ENCODE results near the gene TNFSF15.

TNFSF15 gene

DNA sequence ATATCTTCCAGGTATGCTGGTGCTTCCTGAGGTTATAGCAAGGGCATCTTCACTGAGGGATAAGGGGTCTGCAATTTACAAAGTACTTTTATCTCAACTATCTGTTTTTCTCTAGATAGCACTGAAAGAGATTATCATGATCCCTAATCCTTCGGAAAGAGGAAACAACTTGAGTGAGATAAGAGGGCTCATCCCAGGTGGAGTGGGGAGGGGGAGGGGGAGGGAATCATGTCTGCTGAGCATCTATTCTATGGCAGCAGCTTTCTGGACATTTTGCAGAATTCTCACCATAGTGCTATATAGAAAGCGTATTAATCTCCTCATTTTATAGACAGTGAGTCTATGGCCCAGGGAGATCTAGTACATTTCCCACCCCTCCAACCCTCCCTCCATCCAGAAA, 5.9 kb downstream of the TNFSF15 start:
- no peaks in the 10 kb centered on the region for H3K36me3 ChIP-seq (ENCODE audit: insufficient read depth, low read length)
- no peak overlapping the region for H3K4me3 ChIP-seq (ENCODE audit: low read length)
- peaks cover 44% of the 10 kb centered on the region for H3K27me3 ChIP-seq (ENCODE audit: control insufficient read depth, insufficient read depth, low read length)
- H3K4me2 ChIP-seq (ENCODE audit: low read length): no peak overlapping the region
- peaks cover 13% of the 10 kb centered on the region for H3K4me1 ChIP-seq (ENCODE audit: control insufficient read depth, insufficient read depth, low read length)
- H3K9ac ChIP-seq (ENCODE audit: low read depth, low read length): no peak overlapping the region
- H3K9me3 ChIP-seq (replicated peaks; ENCODE audit: low read length): no peaks in the 10 kb centered on the region

DNA sequence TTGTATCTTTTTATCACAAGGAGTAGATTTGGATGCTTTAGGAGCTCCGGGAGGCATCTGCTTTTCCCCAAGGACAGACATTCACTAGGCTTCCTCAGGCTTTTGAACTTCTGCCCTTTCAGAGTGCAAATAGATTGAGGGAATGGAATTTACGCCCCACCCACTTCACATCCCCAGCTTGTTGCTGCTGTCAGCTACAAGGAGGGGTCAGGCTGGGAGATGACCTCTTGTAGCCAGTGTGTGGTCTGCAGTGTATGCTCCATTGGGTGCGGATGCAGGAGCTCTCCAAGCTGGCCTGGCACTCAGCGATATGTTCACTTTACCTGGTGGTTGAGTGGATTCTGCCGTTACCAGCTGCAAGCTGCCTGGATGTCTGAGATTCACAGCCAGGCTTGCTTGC, 6.4 kb downstream of the TNFSF15 start:
- peaks cover 8% of the 10 kb centered on the region for H3K4me1 ChIP-seq (ENCODE audit: control insufficient read depth, insufficient read depth, low read length)
- H3K27me3 ChIP-seq (ENCODE audit: control insufficient read depth, insufficient read depth, low read length): peaks cover 47% of the 10 kb centered on the region
- H3K9me3 ChIP-seq (replicated peaks; ENCODE audit: low read length): no peaks in the 10 kb centered on the region
- H3K4me3 ChIP-seq (ENCODE audit: low read length): no peak overlapping the region
- H3K36me3 ChIP-seq (ENCODE audit: insufficient read depth, low read length): no peaks in the 10 kb centered on the region
- H3K9ac ChIP-seq (ENCODE audit: low read depth, low read length): no peak overlapping the region
- H3K4me2 ChIP-seq (ENCODE audit: low read length): no peak overlapping the region

DNA sequence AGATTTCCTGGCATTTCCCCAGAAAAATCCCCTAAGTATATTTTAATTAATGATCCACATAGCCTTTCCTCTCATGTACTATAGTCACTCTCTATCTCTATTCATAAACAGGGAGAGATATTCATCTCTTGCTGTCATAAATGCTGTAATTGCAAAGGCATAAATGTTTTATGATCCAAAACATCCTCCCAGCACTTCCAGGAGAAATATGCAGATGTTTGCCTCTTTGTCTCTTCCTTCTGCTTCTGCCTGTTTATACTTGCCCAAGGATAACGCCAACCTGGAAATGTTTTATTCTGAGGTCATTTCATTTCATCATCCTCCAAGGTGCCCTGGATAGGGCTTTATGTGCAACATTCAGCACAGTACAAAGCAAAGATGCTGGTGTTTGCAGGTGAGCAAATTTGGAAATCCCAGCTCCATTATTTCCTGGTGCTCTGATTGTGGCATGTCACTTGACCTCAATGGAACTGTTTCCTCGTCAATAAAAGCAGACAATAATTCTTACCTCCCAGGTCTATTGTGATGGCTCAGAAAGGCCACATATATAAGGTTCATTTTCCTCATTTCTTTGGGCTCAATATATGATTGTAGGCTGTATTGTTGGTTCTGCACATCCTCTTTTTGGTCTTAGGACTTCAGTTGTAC, 6.9 kb downstream of the TNFSF15 start:
- peaks cover 2% of the 10 kb centered on the region for H3K4me1 ChIP-seq (ENCODE audit: control insufficient read depth, insufficient read depth, low read length)
- H3K27me3 ChIP-seq (ENCODE audit: control insufficient read depth, insufficient read depth, low read length): peaks cover 52% of the 10 kb centered on the region
- H3K9me3 ChIP-seq (replicated peaks; ENCODE audit: low read length): no peaks in the 10 kb centered on the region
- H3K4me3 ChIP-seq (ENCODE audit: low read length): no peak overlapping the region
- H3K9ac ChIP-seq (ENCODE audit: low read depth, low read length): no peak overlapping the region
- H3K36me3 ChIP-seq (ENCODE audit: insufficient read depth, low read length): no peaks in the 10 kb centered on the region
- no peak overlapping the region for H3K4me2 ChIP-seq (ENCODE audit: low read length)

DNA sequence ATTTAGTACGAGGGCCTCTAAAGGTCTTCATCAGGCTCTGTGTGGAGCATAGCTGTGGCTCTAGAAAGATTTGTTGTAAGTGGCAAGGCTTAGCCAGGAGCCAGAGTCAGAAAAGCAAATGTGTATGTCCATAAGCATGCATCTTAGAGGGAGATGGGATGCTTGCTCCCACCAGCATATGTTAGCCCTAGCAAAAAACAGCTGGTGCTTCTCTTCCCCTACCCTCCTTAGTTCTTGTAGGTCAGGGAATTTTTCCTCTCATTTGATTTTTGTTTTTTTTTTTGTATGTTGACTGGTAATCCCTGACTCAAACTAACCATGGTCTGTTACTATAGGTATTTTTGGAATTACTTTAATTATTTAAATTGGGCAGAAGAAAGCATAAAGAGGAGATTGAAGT, 7.7 kb downstream of the TNFSF15 start:
- Histone ChIP-seq H3K27me3 (ENCODE audit: control insufficient read depth, insufficient read depth, low read length) (peaks cover 57% of the 10 kb centered on the region), H3K9me3 (replicated peaks; ENCODE audit: low read length) (no peaks in the 10 kb centered on the region), H3K4me1 (ENCODE audit: control insufficient read depth, insufficient read depth, low read length) (no peaks in the 10 kb centered on the region), H3K9ac (ENCODE audit: low read depth, low read length) (no peak overlapping the region), H3K36me3 (ENCODE audit: insufficient read depth, low read length) (no peaks in the 10 kb centered on the region), H3K4me3 (ENCODE audit: low read length) (no peak overlapping the region), H3K4me2 (ENCODE audit: low read length) (no peak overlapping the region)

DNA sequence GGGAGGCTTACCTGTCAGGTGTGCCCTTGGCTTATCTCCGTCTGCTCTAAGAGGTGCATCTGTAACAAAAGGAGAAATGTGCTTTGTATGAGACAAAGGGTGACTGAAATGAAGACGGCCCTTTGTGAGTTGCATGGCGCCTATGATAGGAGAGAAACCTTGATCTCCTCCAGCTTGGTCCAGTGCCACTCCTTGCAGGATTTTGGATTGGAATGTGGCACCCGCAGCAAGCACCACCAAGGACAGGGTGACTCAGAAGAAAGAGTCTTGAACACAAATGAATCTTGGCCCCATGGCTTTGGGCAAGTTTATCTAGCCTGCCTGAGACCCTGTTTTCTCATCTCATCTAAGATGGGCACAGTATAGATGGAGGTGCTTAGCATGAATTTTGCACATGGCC, 13.4 kb downstream of the TNFSF15 start:
- Histone ChIP-seq H3K36me3 (ENCODE audit: insufficient read depth, low read length) (no peaks in the 10 kb centered on the region), H3K27me3 (ENCODE audit: control insufficient read depth, insufficient read depth, low read length) (peaks cover 24% of the 10 kb centered on the region), H3K4me1 (ENCODE audit: control insufficient read depth, insufficient read depth, low read length) (no peaks in the 10 kb centered on the region), H3K9me3 (replicated peaks; ENCODE audit: low read length) (no peaks in the 10 kb centered on the region), H3K4me3 (ENCODE audit: low read length) (no peak overlapping the region), H3K9ac (ENCODE audit: low read depth, low read length) (no peak overlapping the region), H3K4me2 (ENCODE audit: low read length) (no peak overlapping the region)

- Histone ChIP-seq H3K36me3 (ENCODE audit: insufficient read depth, low read length) (no peaks in the 10 kb centered on the region), H3K9me3 (replicated peaks; ENCODE audit: low read length) (no peaks in the 10 kb centered on the region), H3K4me3 (ENCODE audit: low read length) (no peak overlapping the region), H3K9ac (ENCODE audit: low read depth, low read length) (no peak overlapping the region), H3K4me2 (ENCODE audit: low read length) (no peak overlapping the region), H3K27me3 (ENCODE audit: control insufficient read depth, insufficient read depth, low read length) (peaks cover 19% of the 10 kb centered on the region), H3K4me1 (ENCODE audit: control insufficient read depth, insufficient read depth, low read length) (no peaks in the 10 kb centered on the region)
These were observed 14.1 kb downstream of the TNFSF15 start for GRCh38 chr9:114791736-114792135.

DNA sequence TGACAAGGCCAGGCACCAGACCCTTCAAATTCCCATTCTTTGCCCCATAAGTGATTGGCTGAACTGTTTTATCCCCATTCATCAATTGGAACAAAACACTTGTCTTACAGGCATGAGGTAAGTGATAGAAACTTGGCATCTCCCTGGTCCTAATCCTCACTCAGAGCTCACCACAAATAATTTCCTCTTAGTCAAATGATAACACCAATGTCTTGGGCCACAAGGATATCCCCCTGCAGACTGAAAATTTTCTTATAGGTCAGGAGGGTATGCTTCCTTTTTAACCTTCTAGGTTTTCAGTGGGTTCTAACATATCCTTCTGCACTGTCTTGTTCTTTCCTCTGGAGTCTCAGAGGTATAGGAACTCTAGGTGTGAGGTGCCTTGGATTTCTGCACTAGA, 14.5 kb downstream of the TNFSF15 start:
- no peak overlapping the region for H3K4me2 ChIP-seq (ENCODE audit: low read length)
- no peaks in the 10 kb centered on the region for H3K9me3 ChIP-seq (replicated peaks; ENCODE audit: low read length)
- H3K9ac ChIP-seq (ENCODE audit: low read depth, low read length): no peak overlapping the region
- no peak overlapping the region for H3K4me3 ChIP-seq (ENCODE audit: low read length)
- H3K36me3 ChIP-seq (ENCODE audit: insufficient read depth, low read length): no peaks in the 10 kb centered on the region
- H3K27me3 ChIP-seq (ENCODE audit: control insufficient read depth, insufficient read depth, low read length): peaks cover 15% of the 10 kb centered on the region
- no peaks in the 10 kb centered on the region for H3K4me1 ChIP-seq (ENCODE audit: control insufficient read depth, insufficient read depth, low read length)

- Histone ChIP-seq H3K4me1 (ENCODE audit: control insufficient read depth, insufficient read depth, low read length) (no peaks in the 10 kb centered on the region), H3K27me3 (ENCODE audit: control insufficient read depth, insufficient read depth, low read length) (peaks cover 17% of the 10 kb centered on the region), H3K4me3 (ENCODE audit: low read length) (no peak overlapping the region), H3K36me3 (ENCODE audit: insufficient read depth, low read length) (no peaks in the 10 kb centered on the region), H3K4me2 (ENCODE audit: low read length) (no peak overlapping the region), H3K9ac (ENCODE audit: low read depth, low read length) (no peak overlapping the region), H3K9me3 (replicated peaks; ENCODE audit: low read length) (no peaks in the 10 kb centered on the region)
These were observed 15.3 kb downstream of the TNFSF15 start for GRCh38 chr9:114790521-114790920.

DNA sequence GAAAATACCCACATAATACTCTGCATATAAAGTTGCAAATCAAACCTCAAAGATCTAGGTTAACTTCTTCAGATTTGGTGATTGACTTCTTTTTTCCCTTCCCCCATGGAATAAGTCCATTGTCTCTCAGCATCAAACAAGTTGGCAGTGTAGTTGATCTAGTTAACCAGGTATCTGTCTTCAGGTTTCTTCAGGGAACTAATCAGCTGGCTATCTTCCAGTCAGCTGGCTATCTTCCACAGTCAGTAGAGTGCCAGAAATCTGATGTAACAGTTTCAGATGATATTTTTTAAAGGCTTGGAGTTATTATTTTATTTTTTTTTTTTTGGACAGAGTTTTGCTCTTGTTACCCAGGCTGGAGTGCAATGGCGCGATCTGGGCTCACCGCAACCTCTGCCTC, 16.8 kb downstream of the TNFSF15 start:
- Histone ChIP-seq H3K4me1 (ENCODE audit: control insufficient read depth, insufficient read depth, low read length) (no peaks in the 10 kb centered on the region), H3K36me3 (ENCODE audit: insufficient read depth, low read length) (no peaks in the 10 kb centered on the region), H3K9ac (ENCODE audit: low read depth, low read length) (no peak overlapping the region), H3K9me3 (replicated peaks; ENCODE audit: low read length) (no peaks in the 10 kb centered on the region), H3K4me3 (ENCODE audit: low read length) (no peak overlapping the region), H3K4me2 (ENCODE audit: low read length) (no peak overlapping the region), H3K27me3 (ENCODE audit: control insufficient read depth, insufficient read depth, low read length) (peaks cover 9% of the 10 kb centered on the region)

GRCh38 chr9:114787781-114788498, 17.9 kb downstream of the TNFSF15 start:
- H3K27me3 ChIP-seq (ENCODE audit: control insufficient read depth, insufficient read depth, low read length): peaks cover 8% of the 10 kb centered on the region
- no peak overlapping the region for H3K4me3 ChIP-seq (ENCODE audit: low read length)
- H3K4me2 ChIP-seq (ENCODE audit: low read length): no peak overlapping the region
- no peaks in the 10 kb centered on the region for H3K36me3 ChIP-seq (ENCODE audit: insufficient read depth, low read length)
- H3K9me3 ChIP-seq (replicated peaks; ENCODE audit: low read length): no peaks in the 10 kb centered on the region
- no peaks in the 10 kb centered on the region for H3K4me1 ChIP-seq (ENCODE audit: control insufficient read depth, insufficient read depth, low read length)
- H3K9ac ChIP-seq (ENCODE audit: low read depth, low read length): no peak overlapping the region

- peaks cover 8% of the 10 kb centered on the region for H3K27me3 ChIP-seq (ENCODE audit: control insufficient read depth, insufficient read depth, low read length)
- no peaks in the 10 kb centered on the region for H3K4me1 ChIP-seq (ENCODE audit: control insufficient read depth, insufficient read depth, low read length)
- H3K4me3 ChIP-seq (ENCODE audit: low read length): no peak overlapping the region
- no peaks in the 10 kb centered on the region for H3K9me3 ChIP-seq (replicated peaks; ENCODE audit: low read length)
- H3K9ac ChIP-seq (ENCODE audit: low read depth, low read length): no peak overlapping the region
- H3K4me2 ChIP-seq (ENCODE audit: low read length): no peak overlapping the region
- H3K36me3 ChIP-seq (ENCODE audit: insufficient read depth, low read length): no peaks in the 10 kb centered on the region
These were observed 18.6 kb downstream of the TNFSF15 start for GRCh38 chr9:114787214-114787613.
